Hematopoietic multipotent progenitor cell treated with erythropoietin and hydrocortisone succinate and interleukin-3 and kit ligand, for 4 days (in vitro differentiated cells): ENCODE results near the gene TMEM190.
"Not testable (repeated sequence)": the region's sequence is repeated elsewhere in the genome, so short reads cannot be mapped to it uniquely, and the experiment has no call there.

ENCODE experiments used
- DNase-seq: peaks from one replicate; pipeline ENCODE4 v3.0.0-alpha.2; 2015

Gene TMEM190

GRCh38 chr19:55376241-55376933, at the start of gene TMEM190:
Gene TMEM190, plus strand, starts transcription at chr19:55376826. Its CDS starts 28 bp downstream, at chr19:55376854.
- DNase-seq: peak; percentile 35

- peak; percentile 49 for DNase-seq
These were observed 47.8 kb upstream of the TMEM190 start for GRCh38 chr19:55328774-55329318.

- not testable (repeated sequence) for DNase-seq
These were observed 46.8 kb upstream of the TMEM190 start for GRCh38 chr19:55329791-55330190.

- DNase-seq: no peak
These were observed 42.8 kb upstream of the TMEM190 start for GRCh38 chr19:55333870-55334269.

GRCh38 chr19:55336101-55336500, 40.5 kb upstream of the TMEM190 start:
- DNase-seq: no peak

GRCh38 chr19:55339105-55339888, 37.3 kb upstream of the TMEM190 start, which contains the start of gene KMT5C:
Gene KMT5C, plus strand, starts transcription at chr19:55339876. Its CDS starts 2,061 bp downstream, at chr19:55341937.
- DNase-seq: peak; percentile 100

GRCh38 chr19:55339889-55340783, 36.5 kb upstream of the TMEM190 start:
- peak; percentile 45 for DNase-seq

GRCh38 chr19:55340784-55341147, 35.9 kb upstream of the TMEM190 start:
- DNase-seq: peak; percentile 67

- DNase-seq: peak; percentile 88
These were observed 35.4 kb upstream of the TMEM190 start for GRCh38 chr19:55341171-55341588.

GRCh38 chr19:55341595-55342531, 34.8 kb upstream of the TMEM190 start:
- no peak for DNase-seq

GRCh38 chr19:55344444-55344843, 32.2 kb upstream of the TMEM190 start:
- DNase-seq: peak; percentile 50

- no peak for DNase-seq
These were observed 31.4 kb upstream of the TMEM190 start for GRCh38 chr19:55345101-55345817.

GRCh38 chr19:55345818-55346724, 30.6 kb upstream of the TMEM190 start:
- DNase-seq: peak; percentile 71

- no peak for DNase-seq
These were observed 29.7 kb upstream of the TMEM190 start for GRCh38 chr19:55346725-55347441.

- DNase-seq: no peak
These were observed 29.1 kb upstream of the TMEM190 start for GRCh38 chr19:55347442-55348009.

- DNase-seq: no peak
These were observed 28.1 kb upstream of the TMEM190 start for GRCh38 chr19:55348317-55349034.

- DNase-seq: no peak
These were observed 25.9 kb upstream of the TMEM190 start for GRCh38 chr19:55350620-55351315.
